C4-2B (cell line): ENCODE results near the gene HCAR2.
"Not testable (repeated sequence)": the region's sequence is repeated elsewhere in the genome, so short reads cannot be mapped to it uniquely, and the experiment has no call there.

Source experiments
- H3K27ac ChIP-seq: fragments of 450-650 bp; 2 replicates; pipeline ENCODE4 v1.5.1; 2017
- ZFX ChIP-seq: fragments of 450-650 bp; IDR thresholded peaks from 2 replicates; pipeline ENCODE4 v1.6.1; 2017
- TF ChIP-seq, protein P1 (sequence below): fragments of 450-650 bp; conservative IDR thresholded peaks from 2 replicates; pipeline ENCODE4 v1.5.1; 2017; ENCODE audit warnings: mild to moderate bottlenecking

HCAR2 gene

GRCh38 chr12:122656298-122656697, 46.9 kb downstream of the HCAR2 start:
- no peak overlapping the region for H3K27ac ChIP-seq
- TF ChIP-seq, protein P1, sequence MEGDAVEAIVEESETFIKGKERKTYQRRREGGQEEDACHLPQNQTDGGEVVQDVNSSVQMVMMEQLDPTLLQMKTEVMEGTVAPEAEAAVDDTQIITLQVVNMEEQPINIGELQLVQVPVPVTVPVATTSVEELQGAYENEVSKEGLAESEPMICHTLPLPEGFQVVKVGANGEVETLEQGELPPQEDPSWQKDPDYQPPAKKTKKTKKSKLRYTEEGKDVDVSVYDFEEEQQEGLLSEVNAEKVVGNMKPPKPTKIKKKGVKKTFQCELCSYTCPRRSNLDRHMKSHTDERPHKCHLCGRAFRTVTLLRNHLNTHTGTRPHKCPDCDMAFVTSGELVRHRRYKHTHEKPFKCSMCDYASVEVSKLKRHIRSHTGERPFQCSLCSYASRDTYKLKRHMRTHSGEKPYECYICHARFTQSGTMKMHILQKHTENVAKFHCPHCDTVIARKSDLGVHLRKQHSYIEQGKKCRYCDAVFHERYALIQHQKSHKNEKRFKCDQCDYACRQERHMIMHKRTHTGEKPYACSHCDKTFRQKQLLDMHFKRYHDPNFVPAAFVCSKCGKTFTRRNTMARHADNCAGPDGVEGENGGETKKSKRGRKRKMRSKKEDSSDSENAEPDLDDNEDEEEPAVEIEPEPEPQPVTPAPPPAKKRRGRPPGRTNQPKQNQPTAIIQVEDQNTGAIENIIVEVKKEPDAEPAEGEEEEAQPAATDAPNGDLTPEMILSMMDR = no peak
- TF ChIP-seq ZFX = no peak

- H3K27ac ChIP-seq = not testable (repeated sequence)
These were observed 49.9 kb downstream of the HCAR2 start for GRCh38 chr12:122653291-122653690.

DNA sequence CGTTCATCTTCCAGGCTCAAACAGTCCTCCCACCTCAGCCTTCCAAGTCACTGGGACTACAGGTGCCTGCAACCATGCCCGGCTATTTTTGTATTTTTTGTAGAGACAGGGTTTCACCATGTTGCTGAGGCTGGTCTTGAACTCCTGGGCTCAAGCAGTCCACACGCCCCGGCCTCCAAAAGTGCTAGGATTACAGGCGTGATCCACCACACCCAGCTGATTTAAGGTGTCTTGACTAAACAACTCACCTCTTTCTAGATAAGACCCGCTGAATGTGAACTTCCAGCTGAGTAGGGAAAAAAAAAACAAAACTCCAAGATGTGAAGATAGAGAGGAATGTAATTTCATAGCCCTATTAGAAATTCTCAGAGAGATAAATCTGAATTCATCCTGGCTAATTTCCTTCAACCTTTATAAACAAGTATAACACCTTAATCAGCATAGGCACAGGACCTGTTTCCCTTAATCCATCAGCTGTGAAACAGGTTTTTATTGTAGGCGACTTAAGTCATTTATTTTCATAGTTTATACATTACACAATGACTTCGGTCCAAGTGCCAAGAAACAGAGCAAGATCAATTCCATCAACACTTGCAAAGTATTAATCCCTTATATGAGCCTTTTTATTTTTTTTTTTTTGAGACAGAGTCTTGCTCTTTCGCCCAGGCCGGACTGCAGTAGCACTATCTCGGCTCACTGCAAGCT, 51.5 kb downstream of the HCAR2 start:
- no peak for TF ChIP-seq ZFX
- TF ChIP-seq, protein P1 = no peak

More for the DNA sequence above, 51.5 kb downstream of the HCAR2 start:
- no peak overlapping the region for H3K27ac ChIP-seq
